GM10248 (cell line): ENCODE measurements around the gene ARHGAP20.

ENCODE experiments used
- CTCF ChIA-PET: fragments of 300-600 bp; sonication (Branson Sonifier 250); formaldehyde crosslinking; extraction: SDS; loops from one replicate; lab custom pipeline; 2021; ENCODE audit warnings: antibody characterized with exemption; lab: Yijun Ruan, JAX
- POLR2A ChIA-PET: fragments of 350-650 bp; sonication (Branson Sonifier 250); formaldehyde crosslinking; extraction: SDS; loops from one replicate; lab custom pipeline; 2020; ENCODE audit warnings: antibody characterized with exemption; lab: Yijun Ruan, JAX
- DNase-seq: peaks from one replicate; pipeline ENCODE4 v3.0.0; 2012; ENCODE audit errors: extremely low spot score
- TF ChIP-seq, protein P1 (sequence below): IDR thresholded peaks from 2 replicates; pipeline ENCODE4 v1.5.1; 2012; ENCODE audit warnings: mild to moderate bottlenecking, low read depth; ENCODE audit errors: extremely low read depth, missing control alignments, control extremely low read depth

ARHGAP20 gene

DNA sequence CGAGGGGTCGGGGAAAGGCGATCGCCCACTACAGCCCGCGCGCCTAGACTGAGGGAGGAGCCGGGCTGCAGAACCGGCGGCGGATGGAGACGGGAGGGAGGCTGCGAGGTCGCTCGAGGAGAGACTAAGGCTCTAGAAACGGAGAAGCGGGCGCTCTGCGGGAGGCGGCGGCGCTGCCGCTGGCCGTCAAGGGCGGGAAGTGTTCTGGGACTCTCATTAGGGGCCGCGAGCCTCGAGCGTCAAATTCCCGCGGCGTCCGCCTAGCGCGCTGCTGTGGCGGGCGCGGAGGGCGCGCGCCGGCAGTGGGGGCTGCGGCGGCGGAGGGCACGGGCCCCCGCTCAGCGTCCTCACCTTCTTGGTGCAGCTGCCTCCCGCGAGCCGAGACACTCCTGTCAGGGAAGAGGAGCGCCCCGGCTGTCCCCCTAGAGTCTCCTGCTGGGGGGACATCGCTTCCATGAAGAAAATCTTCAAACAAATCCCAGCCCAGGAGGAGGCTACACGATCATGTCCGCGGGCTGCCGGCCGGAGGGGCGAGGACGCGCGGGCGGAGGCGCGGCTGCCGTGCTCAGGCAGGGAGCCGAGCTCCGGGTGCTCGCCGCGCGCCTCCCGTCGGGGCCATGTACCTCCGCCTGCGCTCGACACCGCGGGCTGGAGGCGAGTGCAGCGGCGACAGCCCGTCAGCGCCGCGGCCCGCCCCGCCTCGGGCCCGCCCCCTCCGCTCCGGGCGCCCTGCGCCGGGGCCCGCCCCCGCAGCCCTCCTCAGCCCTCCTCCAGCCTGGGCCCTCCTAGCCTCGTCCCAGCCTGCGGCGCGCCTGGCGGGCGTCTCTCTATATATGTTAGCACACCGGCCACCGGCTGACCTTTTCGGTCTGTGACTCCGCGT is at the start of gene ARHGAP20:
Gene ARHGAP20, minus strand, starts transcription at position 662 of the 883 bp plus-strand sequence. Its CDS starts 206 bp downstream, at position 456.
- ChIA-PET CTCF (no interaction called here), POLR2A (no interaction called here)
- TF ChIP-seq, protein P1, sequence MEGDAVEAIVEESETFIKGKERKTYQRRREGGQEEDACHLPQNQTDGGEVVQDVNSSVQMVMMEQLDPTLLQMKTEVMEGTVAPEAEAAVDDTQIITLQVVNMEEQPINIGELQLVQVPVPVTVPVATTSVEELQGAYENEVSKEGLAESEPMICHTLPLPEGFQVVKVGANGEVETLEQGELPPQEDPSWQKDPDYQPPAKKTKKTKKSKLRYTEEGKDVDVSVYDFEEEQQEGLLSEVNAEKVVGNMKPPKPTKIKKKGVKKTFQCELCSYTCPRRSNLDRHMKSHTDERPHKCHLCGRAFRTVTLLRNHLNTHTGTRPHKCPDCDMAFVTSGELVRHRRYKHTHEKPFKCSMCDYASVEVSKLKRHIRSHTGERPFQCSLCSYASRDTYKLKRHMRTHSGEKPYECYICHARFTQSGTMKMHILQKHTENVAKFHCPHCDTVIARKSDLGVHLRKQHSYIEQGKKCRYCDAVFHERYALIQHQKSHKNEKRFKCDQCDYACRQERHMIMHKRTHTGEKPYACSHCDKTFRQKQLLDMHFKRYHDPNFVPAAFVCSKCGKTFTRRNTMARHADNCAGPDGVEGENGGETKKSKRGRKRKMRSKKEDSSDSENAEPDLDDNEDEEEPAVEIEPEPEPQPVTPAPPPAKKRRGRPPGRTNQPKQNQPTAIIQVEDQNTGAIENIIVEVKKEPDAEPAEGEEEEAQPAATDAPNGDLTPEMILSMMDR = peak; percentile 2
- peak; percentile 76 for DNase-seq

DNA sequence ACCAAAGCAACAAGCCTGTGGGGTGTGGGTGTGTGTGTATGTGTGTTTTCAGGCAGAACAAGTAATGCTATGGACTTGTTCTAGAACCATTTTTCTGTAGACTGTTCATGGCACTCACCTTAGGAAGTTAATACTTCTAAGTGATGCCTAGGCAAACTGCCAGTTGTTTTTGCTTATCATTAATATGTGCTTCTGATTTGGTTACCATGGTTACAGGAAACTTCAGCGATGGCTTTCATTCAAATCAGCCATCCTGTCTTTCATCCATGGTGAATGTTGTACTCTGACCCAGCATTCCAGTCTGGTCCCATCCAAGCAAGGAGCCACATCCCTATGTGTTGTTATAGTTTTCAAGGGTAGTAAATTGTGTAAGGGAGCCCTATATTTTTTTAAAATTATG is 49.8 kb upstream of the ARHGAP20 start:
- CTCF ChIA-PET = interaction anchor here (0.8 to 0.9 kb wide), 2 partner anchors 18 to 468 kb away, joined by 3 to 4 read pairs; no protein-coding TSS in a partner anchor
- POLR2A ChIA-PET = no interaction called here
- TF ChIP-seq, protein P1 = no peak

GRCh38 chr11:110761131-110761530 is 48.9 kb upstream of the ARHGAP20 start:
- no peak for DNase-seq
- CTCF ChIA-PET = interaction anchor here (0.8 kb wide), 2 partner anchors 18 to 469 kb away, joined by 3 to 4 read pairs; no protein-coding TSS in a partner anchor
- POLR2A ChIA-PET = no interaction called here
- TF ChIP-seq, protein P1 = no peak

More for the DNA sequence above, 49.8 kb upstream of the ARHGAP20 start:
- DNase-seq = no peak

- no peak for DNase-seq
- TF ChIP-seq, protein P1 = no peak
- ChIA-PET POLR2A (no interaction called here), CTCF (interaction anchor here (1.0 kb wide), 1 partner anchor 11 kb away, joined by 3 read pairs; no protein-coding TSS in a partner anchor)
Measured at GRCh38 chr11:110759972-110760381, 47.7 kb upstream of the ARHGAP20 start.

DNA sequence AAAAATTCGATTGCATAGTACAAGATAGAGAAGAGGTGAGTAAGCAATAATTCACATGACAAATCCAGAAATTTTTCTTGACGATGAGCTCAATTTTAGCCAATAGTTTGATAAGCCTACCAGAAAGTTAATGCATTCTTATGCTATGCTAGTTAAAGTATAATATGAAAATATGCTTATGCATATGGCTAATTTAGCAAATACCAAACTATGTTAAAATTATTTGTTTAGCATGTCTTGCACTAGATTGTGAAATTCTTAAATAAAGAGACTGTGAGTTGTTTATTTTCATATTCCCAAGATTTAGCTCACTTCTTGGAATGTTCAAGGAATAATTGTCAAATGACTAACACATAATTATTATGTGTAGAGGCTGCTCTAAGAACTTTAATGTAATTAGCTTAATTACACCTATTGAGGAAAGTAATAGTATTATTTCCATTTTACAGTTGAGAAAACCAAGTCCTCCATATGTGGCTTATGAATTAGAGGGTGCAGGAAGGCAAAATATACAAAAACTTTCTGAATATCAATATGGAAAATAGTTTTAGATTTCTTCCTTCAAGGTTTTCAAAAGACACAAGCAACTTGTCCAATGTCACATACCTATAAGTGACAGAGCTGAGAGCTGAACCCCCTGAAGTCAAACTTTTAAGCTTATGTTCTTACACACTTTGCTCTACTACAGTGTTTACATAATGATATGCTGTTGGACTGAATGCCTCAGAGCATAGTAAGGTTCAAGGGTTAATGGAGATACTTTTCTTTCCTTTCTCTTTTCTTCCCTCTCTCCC is 45.9 kb upstream of the ARHGAP20 start:
- ChIA-PET CTCF (interaction anchor here (1.8 kb wide), 1 partner anchor 9 kb away, joined by 4 read pairs; no protein-coding TSS in a partner anchor), POLR2A (no interaction called here)
- TF ChIP-seq, protein P1 = no peak
- no peak for DNase-seq

GRCh38 chr11:110757066-110757465 is 44.8 kb upstream of the ARHGAP20 start:
- POLR2A ChIA-PET = no interaction called here
- TF ChIP-seq, protein P1 = no peak
- CTCF ChIA-PET = interaction anchor here (1.8 kb wide), 1 partner anchor 8 kb away, joined by 4 read pairs; no protein-coding TSS in a partner anchor
- DNase-seq = no peak
